GM23248 (cell line): ENCODE measurements around the gene RASGRF1. TPM values are rescaled to one million over a fixed set of nuclear protein-coding genes. Genes with fewer than 3 reads are reported as not detected.
A peak's percentile ranks its signal among the peaks of the same experiment; 100 is the strongest.

Experiments used
- DNase-seq: peaks from one replicate; pipeline ENCODE4 v3.0.0-alpha.2; 2015
- H2AFZ ChIP-seq: fragments of 200-600 bp; sonication (generic); 2 replicates; pipeline ENCODE4 v1.6.1; 2016; ENCODE audit warnings: antibody characterized with exemption
- H3F3A ChIP-seq: fragments of 200-600 bp; sonication (generic); 2 replicates; pipeline ENCODE4 v1.6.1; 2016; ENCODE audit warnings: mild to moderate bottlenecking, antibody characterized with exemption, mixed run types; ENCODE audit not compliant: insufficient read depth
- H3K27ac ChIP-seq: fragments of 200-600 bp; sonication (generic); 2 replicates; pipeline ENCODE4 v1.5.1; 2016; ENCODE audit warnings: mild to moderate bottlenecking
- H3K27me3 ChIP-seq: fragments of 200-600 bp; sonication (generic); replicated peaks from 2 replicates; pipeline ENCODE4 v1.6.1; 2016; ENCODE audit warnings: mild to moderate bottlenecking; ENCODE audit not compliant: insufficient read depth
- H3K36me3 ChIP-seq: fragments of 200-600 bp; sonication (generic); 2 replicates; pipeline ENCODE4 v1.6.1; 2016; ENCODE audit warnings: low read depth, mild to moderate bottlenecking
- H3K4me1 ChIP-seq: fragments of 200-600 bp; sonication (generic); 2 replicates; pipeline ENCODE4 v1.6.1; 2016; ENCODE audit warnings: mild to moderate bottlenecking; ENCODE audit not compliant: insufficient read depth
- H3K4me2 ChIP-seq: fragments of 200-600 bp; sonication (generic); one replicate; pipeline ENCODE4 v1.6.1; 2016; ENCODE audit warnings: mild to moderate bottlenecking; ENCODE audit not compliant: unreplicated experiment
- H3K4me3 ChIP-seq: fragments of 200-600 bp; sonication (generic); 2 replicates; pipeline ENCODE4 v1.5.1; 2016; ENCODE audit warnings: mild to moderate bottlenecking
- H3K79me2 ChIP-seq: fragments of 200-600 bp; sonication (generic); 2 replicates; pipeline ENCODE4 v1.6.1; 2016; ENCODE audit warnings: mild to moderate bottlenecking; ENCODE audit not compliant: insufficient read depth
- H3K9ac ChIP-seq: fragments of 200-600 bp; sonication (generic); 2 replicates; pipeline ENCODE4 v1.6.1; 2016; ENCODE audit warnings: mild to moderate bottlenecking
- H3K9me2 ChIP-seq: fragments of 200-600 bp; sonication (generic); 2 replicates; pipeline ENCODE4 v1.6.1; 2016; ENCODE audit warnings: mixed run types, mild to moderate bottlenecking, moderate library complexity; ENCODE audit not compliant: insufficient read depth
- H3K9me3 ChIP-seq: fragments of 200-600 bp; sonication (generic); one replicate; pipeline ENCODE4 v1.6.1; 2017; ENCODE audit warnings: low read depth
- H4K20me1 ChIP-seq: fragments of 200-600 bp; sonication (generic); 2 replicates; pipeline ENCODE4 v1.6.0; 2016; ENCODE audit not compliant: insufficient read depth
- EZH2 ChIP-seq: fragments of 200-600 bp; sonication (generic); IDR thresholded peaks from 2 replicates; pipeline ENCODE4 v1.6.1; 2018; ENCODE audit warnings: antibody characterized with exemption, mild to moderate bottlenecking; ENCODE audit not compliant: insufficient read depth, poor library complexity, severe bottlenecking
- EZH2phosphoT487 ChIP-seq: fragments of 200-600 bp; sonication (generic); IDR thresholded peaks from 2 replicates; pipeline ENCODE4 v1.6.1; 2018; ENCODE audit warnings: antibody characterized with exemption, moderate library complexity, mild to moderate bottlenecking, low read depth; ENCODE audit not compliant: insufficient read depth
- WGBS, 2 experiments: methylation state at CpG; one replicate each; pipeline ENCODE4 v1.1.6; 2015 to 2017; ENCODE audit warnings: low lambda C conversion rate in 2 of 2, low coverage in 1 of 2; ENCODE audit errors: missing lambda C conversion rate in 2 of 2; 5-methylcytosine and 5-hydroxymethylcytosine counted together
- in situ Hi-C: fragments of 300-500 bp; cut with MboI; formaldehyde crosslinking; loops from 2 replicates; pipeline ENCODE4 v1.15.0; 2020
- polyA plus RNA-seq: library from polyadenylated mRNA; unstranded; fragments of >200 nt; fragmentation: Nextera tagmentation; extraction: Ambion mirVana; gene quantifications from 2 replicates; pipeline ENCODE4 v1.2.1, GENCODE V29; 2016
- total RNA-seq: library from RNA; depleted of rRNA; stranded (reverse); fragments of >200 nt; shearing (Covaris generic); gene quantifications from 2 replicates; pipeline ENCODE4 v1.2.3, GENCODE V29; 2014

RASGRF1 gene
- total and polyA plus RNA-seq, 2 experiments from 2014 or later: not detected

DNA sequence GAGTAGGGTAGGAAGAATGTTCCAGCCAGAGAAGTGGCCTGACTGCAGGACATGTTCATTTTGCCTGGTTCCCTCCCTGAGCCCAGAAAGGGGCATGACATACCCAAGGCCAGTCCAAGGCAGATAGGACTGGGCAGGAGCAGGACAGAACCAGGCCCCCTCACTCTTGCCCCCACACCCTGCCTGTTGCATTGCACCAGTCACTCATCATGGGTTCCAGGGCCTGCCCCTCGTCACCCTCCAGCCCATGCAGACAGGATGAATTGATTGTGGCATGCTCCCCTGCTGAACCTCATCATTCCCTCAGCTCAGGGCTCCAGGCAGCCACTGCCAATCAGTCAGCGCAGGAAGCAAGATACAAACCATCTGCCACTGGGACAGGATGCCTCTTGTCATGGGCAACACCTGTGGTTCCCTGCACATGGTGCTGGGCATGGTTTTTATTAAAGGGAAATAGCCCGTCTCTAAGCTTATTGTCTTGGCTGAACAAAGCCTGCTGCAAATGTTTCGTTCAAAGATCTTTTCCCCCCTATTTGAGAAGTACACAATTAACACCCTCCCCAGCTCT is 48.9 kb downstream of the RASGRF1 start:
- Histone ChIP-seq H3K27me3 (peaks cover 5% of the 10 kb centered on the region), H3K4me1 (no peaks in the 10 kb centered on the region), H3F3A (no peaks in the 10 kb centered on the region), H3K9me2 (no peaks in the 10 kb centered on the region), H3K4me2 (no peak overlapping the region), H3K36me3 (no peaks in the 10 kb centered on the region), H3K27ac (no peak overlapping the region), H3K4me3 (no peak overlapping the region), H3K79me2 (no peaks in the 10 kb centered on the region), H3K9me3 (no peaks in the 10 kb centered on the region), H3K9ac (no peak overlapping the region), H4K20me1 (no peaks in the 10 kb centered on the region), H2AFZ (no peak overlapping the region)
- in situ Hi-C loops: no loop called here
- TF ChIP-seq EZH2phosphoT487 (no peak), EZH2 (no peak)
- DNase-seq: no peak
- WGBS, 2 experiments: 3 to 12% methylated on average over 4 of the region's 4 CpGs

DNA sequence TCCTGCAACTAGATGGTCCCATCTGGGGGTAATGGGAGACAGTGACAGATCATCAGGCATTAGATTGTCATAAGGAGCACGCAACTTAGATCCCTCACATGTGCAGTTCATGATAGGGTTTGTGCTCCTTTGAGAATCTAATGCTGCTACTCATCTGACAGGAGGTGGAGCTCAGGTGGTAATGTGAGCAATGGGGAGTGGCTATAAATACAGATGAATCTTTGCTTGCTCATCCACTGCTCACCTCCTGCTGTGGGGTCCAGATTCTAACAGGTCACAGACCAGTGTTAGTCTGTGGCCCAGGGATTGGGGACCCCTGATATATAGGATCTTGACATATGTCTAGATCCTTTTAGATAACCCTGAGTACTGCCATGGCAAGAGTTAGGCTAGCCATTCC is 52.7 kb downstream of the RASGRF1 start:
- no peaks in the 10 kb centered on the region for H3K4me1 ChIP-seq
- no peaks in the 10 kb centered on the region for H3K9me3 ChIP-seq
- WGBS, 2 experiments: 80 to 87% methylated on average over 1 of the region's 1 CpG
- H3K36me3 ChIP-seq: no peaks in the 10 kb centered on the region
- TF ChIP-seq EZH2: no peak
- TF ChIP-seq EZH2phosphoT487: no peak
- H3K27me3 ChIP-seq: peaks cover 31% of the 10 kb centered on the region
- no peak for DNase-seq
- no peak overlapping the region for H3K4me3 ChIP-seq
- H3K79me2 ChIP-seq: no peaks in the 10 kb centered on the region
- in situ Hi-C loops: no loop called here
- no peak overlapping the region for H2AFZ ChIP-seq
- H3K4me2 ChIP-seq: no peak overlapping the region
- no peak overlapping the region for H3K27ac ChIP-seq
- H3K9ac ChIP-seq: no peak overlapping the region
- H3K9me2 ChIP-seq: no peaks in the 10 kb centered on the region
- no peaks in the 10 kb centered on the region for H4K20me1 ChIP-seq
- no peaks in the 10 kb centered on the region for H3F3A ChIP-seq

DNA sequence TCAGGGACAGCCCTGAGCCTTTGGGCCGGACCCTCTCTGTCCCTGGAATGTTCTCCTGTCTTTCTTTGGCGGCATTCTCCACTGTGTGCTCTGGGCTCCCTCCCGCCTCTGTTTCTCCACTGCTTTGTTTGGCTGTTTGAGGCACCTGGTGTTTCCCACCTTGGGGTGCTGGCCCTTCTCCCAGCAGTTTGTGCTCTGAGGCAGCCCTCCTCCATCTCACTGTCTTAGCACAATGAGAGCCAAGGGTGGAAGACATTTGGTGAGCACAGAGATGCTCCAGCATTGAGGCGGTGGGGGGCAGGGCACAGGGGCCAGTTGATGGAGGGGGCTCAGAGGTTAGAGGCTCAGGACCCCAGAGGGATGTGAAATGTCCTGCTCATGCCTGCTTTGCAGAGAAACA is 54.3 kb downstream of the RASGRF1 start:
- H3K79me2 ChIP-seq: no peaks in the 10 kb centered on the region
- H2AFZ ChIP-seq: no peak overlapping the region
- H3K4me1 ChIP-seq: no peaks in the 10 kb centered on the region
- H3K9ac ChIP-seq: no peak overlapping the region
- no peaks in the 10 kb centered on the region for H3K36me3 ChIP-seq
- no peaks in the 10 kb centered on the region for H4K20me1 ChIP-seq
- in situ Hi-C loops: no loop called here
- no peak for TF ChIP-seq EZH2phosphoT487
- no peak for TF ChIP-seq EZH2
- H3K9me3 ChIP-seq: no peaks in the 10 kb centered on the region
- WGBS, 2 experiments: 51 to 61% methylated on average over 4 of the region's 4 CpGs
- H3K4me3 ChIP-seq: no peak overlapping the region
- no peak for DNase-seq
- H3F3A ChIP-seq: no peaks in the 10 kb centered on the region
- no peak overlapping the region for H3K27ac ChIP-seq
- H3K4me2 ChIP-seq: no peak overlapping the region
- no peaks in the 10 kb centered on the region for H3K9me2 ChIP-seq
- H3K27me3 ChIP-seq: peaks cover 31% of the 10 kb centered on the region

DNA sequence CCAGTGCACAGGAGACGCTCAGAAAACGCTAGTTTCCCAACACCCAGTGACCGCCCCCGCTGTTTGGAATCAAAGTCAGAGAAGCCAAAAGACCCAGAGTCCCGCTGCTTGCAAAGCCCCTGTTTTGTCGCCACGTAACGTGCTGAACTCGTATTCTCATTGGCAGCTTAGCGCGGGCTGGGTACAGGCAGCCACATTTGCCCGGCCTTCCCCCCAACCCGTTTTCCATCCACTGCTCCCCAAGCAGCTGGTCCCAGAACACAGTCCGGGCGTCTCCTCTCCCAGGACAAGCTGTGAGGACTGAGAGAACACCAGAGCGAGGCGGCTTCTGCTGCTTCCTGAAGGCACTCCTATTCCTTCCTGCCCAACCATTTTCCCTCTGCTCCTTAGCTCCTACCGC is 54.8 kb downstream of the RASGRF1 start:
- Histone ChIP-seq H3F3A (no peaks in the 10 kb centered on the region), H3K9me3 (no peaks in the 10 kb centered on the region), H3K9ac (no peak overlapping the region), H3K9me2 (no peaks in the 10 kb centered on the region), H3K4me1 (no peaks in the 10 kb centered on the region), H4K20me1 (no peaks in the 10 kb centered on the region), H3K27ac (no peak overlapping the region), H3K27me3 (peaks cover 31% of the 10 kb centered on the region), H3K79me2 (no peaks in the 10 kb centered on the region), H3K4me3 (no peak overlapping the region), H3K4me2 (no peak overlapping the region), H2AFZ (0 out of 2 replicates have a peak overlapping the region, but pooled peaks have one; percentile 45), H3K36me3 (no peaks in the 10 kb centered on the region)
- WGBS, 2 experiments: 10 to 12% methylated on average over 18 of the region's 18 CpGs
- peak; percentile 21 for DNase-seq
- TF ChIP-seq EZH2phosphoT487 (no peak), EZH2 (no peak)
- in situ Hi-C loops: no loop called here
